ENCODE data around the gene PLA2G4C.

PLA2G4C gene

GRCh38 chr19:48020686-48021085 lies 89.9 kb downstream of the PLA2G4C start:
- Histone ChIP-seq H3F3A (ENCODE audit: control insufficient read depth, insufficient read depth) (no peaks in the 10 kb centered on the region), H3K27me3 (ENCODE audit: control insufficient read depth, low read length) (no peaks in the 10 kb centered on the region; the same call in 1 of the 2 replicates), H3K9me2 (replicated peaks; ENCODE audit: control insufficient read depth, low read length) (no peaks in the 10 kb centered on the region), H4K20me1 (ENCODE audit: control insufficient read depth, insufficient read depth, low read depth, low read length) (no peaks in the 10 kb centered on the region), H3K4me3 (ENCODE audit: low read length) (no peak overlapping the region), H3K36me3 (ENCODE audit: control insufficient read depth, low read length) (no peaks in the 10 kb centered on the region), H3K4me2 (ENCODE audit: low read length) (no peak overlapping the region), H3K79me2 (ENCODE audit: control insufficient read depth, low read length) (no peaks in the 10 kb centered on the region), H3K9me3 (ENCODE audit: control insufficient read depth, insufficient read depth, low read length) (no peaks in the 10 kb centered on the region), H3K4me1 (ENCODE audit: control insufficient read depth, low read length) (no peaks in the 10 kb centered on the region), H3K27ac (ENCODE audit: low read depth, low read length) (no peak overlapping the region)
- TF ChIP-seq CTCF (IDR thresholded peaks at IDR 0.05; ENCODE audit: low read depth, low read length, poor library complexity, severe bottlenecking) (no peak), EZH2phosphoT487 (IDR thresholded peaks at IDR 0.05; ENCODE audit: borderline replicate concordance, low read length) (no peak)

DNA sequence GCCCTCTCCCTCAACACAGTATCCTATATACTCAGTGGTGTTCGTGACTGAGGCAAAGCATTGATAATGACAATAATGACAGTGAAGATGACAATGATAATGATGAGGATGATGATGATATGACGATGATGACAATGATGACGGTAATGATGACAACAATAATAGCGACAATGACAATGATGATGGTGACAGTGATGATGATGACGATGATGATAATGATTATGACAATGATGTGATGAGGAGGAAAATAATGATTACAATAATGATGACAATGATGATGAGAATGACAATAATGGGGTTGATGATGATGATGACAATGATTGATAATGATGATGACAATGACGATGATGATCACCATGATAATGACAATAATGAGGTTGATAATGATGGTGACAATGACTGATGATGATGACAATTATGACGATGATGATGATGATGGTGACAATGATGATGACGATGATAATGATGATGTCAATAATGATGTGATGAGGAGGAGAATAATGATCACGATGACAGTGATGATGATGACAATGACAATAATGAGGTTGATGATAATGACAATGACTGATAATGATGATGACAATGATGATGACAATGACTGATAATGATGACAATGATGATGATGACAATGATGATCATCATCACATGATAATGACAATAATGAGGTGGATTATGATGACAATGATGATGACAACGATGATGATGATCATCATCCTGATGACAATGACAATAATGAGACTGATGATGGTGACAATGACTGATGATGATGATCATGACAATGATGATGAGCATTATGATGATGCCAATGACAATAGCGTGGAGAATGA lies 99.5 kb downstream of the PLA2G4C start:
- no peaks in the 10 kb centered on the region for H3K4me1 ChIP-seq (ENCODE audit: control insufficient read depth, low read length)
- H3K4me2 ChIP-seq (ENCODE audit: low read length): no peak overlapping the region
- no peaks in the 10 kb centered on the region for H3K9me3 ChIP-seq (ENCODE audit: control insufficient read depth, insufficient read depth, low read length)
- H4K20me1 ChIP-seq (ENCODE audit: control insufficient read depth, insufficient read depth, low read depth, low read length): no peaks in the 10 kb centered on the region
- no peaks in the 10 kb centered on the region for H3K79me2 ChIP-seq (ENCODE audit: control insufficient read depth, low read length)
- H3K27ac ChIP-seq (ENCODE audit: low read depth, low read length): no peak overlapping the region
- TF ChIP-seq CTCF (IDR thresholded peaks at IDR 0.05; ENCODE audit: low read depth, low read length, poor library complexity, severe bottlenecking) (no peak), EZH2phosphoT487 (IDR thresholded peaks at IDR 0.05; ENCODE audit: borderline replicate concordance, low read length) (no peak)
- no peaks in the 10 kb centered on the region for H3K27me3 ChIP-seq (ENCODE audit: control insufficient read depth, low read length)
- no peaks in the 10 kb centered on the region for H3K9me2 ChIP-seq (replicated peaks; ENCODE audit: control insufficient read depth, low read length)
- H3K36me3 ChIP-seq (ENCODE audit: control insufficient read depth, low read length): no peaks in the 10 kb centered on the region
- no peaks in the 10 kb centered on the region for H3F3A ChIP-seq (ENCODE audit: control insufficient read depth, insufficient read depth)
- no peak overlapping the region for H3K4me3 ChIP-seq (ENCODE audit: low read length)

- Histone ChIP-seq H3K9me3 (ENCODE audit: control insufficient read depth, insufficient read depth, low read length) (no peaks in the 10 kb centered on the region), H3K9me2 (replicated peaks; ENCODE audit: control insufficient read depth, low read length) (no peaks in the 10 kb centered on the region), H4K20me1 (ENCODE audit: control insufficient read depth, insufficient read depth, low read depth, low read length) (no peaks in the 10 kb centered on the region), H3K4me3 (ENCODE audit: low read length) (no peak overlapping the region), H3K79me2 (ENCODE audit: control insufficient read depth, low read length) (no peaks in the 10 kb centered on the region), H3K27ac (ENCODE audit: low read depth, low read length) (no peak overlapping the region), H3K27me3 (ENCODE audit: control insufficient read depth, low read length) (no peaks in the 10 kb centered on the region), H3K4me1 (ENCODE audit: control insufficient read depth, low read length) (no peaks in the 10 kb centered on the region), H3K4me2 (ENCODE audit: low read length) (no peak overlapping the region), H3K36me3 (ENCODE audit: control insufficient read depth, low read length) (no peaks in the 10 kb centered on the region), H3F3A (ENCODE audit: control insufficient read depth, insufficient read depth) (no peaks in the 10 kb centered on the region)
- TF ChIP-seq EZH2phosphoT487 (IDR thresholded peaks at IDR 0.05; ENCODE audit: borderline replicate concordance, low read length) (no peak), CTCF (IDR thresholded peaks at IDR 0.05; ENCODE audit: low read depth, low read length, poor library complexity, severe bottlenecking) (peak; percentile 56)
These were observed 103.9 kb downstream of the PLA2G4C start for GRCh38 chr19:48006762-48007161.
